Adrenal gland (tissue), 12 donors: ENCODE measurements around the gene FAM177B. TPM values are rescaled to one million over a fixed set of nuclear protein-coding genes. Genes with fewer than 3 reads are reported as not detected.

ENCODE experiments used
- DNase-seq, 7 donors: peaks; one replicate each; pipeline ENCODE4 v3.0.0-alpha.2; 2019 to 2020
- H3K27ac ChIP-seq, 5 donors: fragments of 200-600 bp; sonication (generic) in 4 of 5; 1 replicate in 3 of 5; 2 replicates in 2 of 5; pipeline versions ENCODE4 v1.5.1 to v1.8.0; 2016 to 2020; ENCODE audit warnings: mild to moderate bottlenecking in 1 of 5
- H3K27me3 ChIP-seq: fragments of 200-600 bp; 2 replicates; pipeline ENCODE4 v1.8.0; 2021
- H3K36me3 ChIP-seq, 2 donors: fragments of 200-600 bp; replicated peaks in 1 of 2; 1 replicate in 1 of 2; 2 replicates in 1 of 2; pipeline versions ENCODE4 v1.5.1 to v1.8.0; 2018 to 2022
- H3K4me1 ChIP-seq, 2 donors: fragments of 200-600 bp; replicated peaks in 1 of 2; 1 replicate in 1 of 2; 2 replicates in 1 of 2; pipeline versions ENCODE4 v1.5.1 to v1.8.0; 2018 to 2021
- H3K4me3 ChIP-seq, 4 donors: fragments of 200-600 bp; sonication (generic) in 3 of 4; one replicate each; pipeline ENCODE4 v1.5.1; 2016 to 2018
- H3K9me3 ChIP-seq, 3 donors: fragments of 200-600 bp; sonication (generic) in 1 of 3; replicated peaks in 1 of 3; 1 replicate in 2 of 3; 2 replicates in 1 of 3; pipeline versions ENCODE4 v1.5.1 to v1.8.0; 2016 to 2021
- POLR2A ChIP-seq, 2 donors: fragments of 450-650 bp; IDR thresholded peaks; one replicate each; pipeline ENCODE4 v1.6.1; 2017; ENCODE audit warnings: antibody characterized with exemption in 2 of 2, mild to moderate bottlenecking in 2 of 2, moderate library complexity in 1 of 2
- WGBS, 4 donors: extraction: QIAGEN DNeasy Blood & Tissue Kit in 2 of 4; methylation state at CpG; one replicate each; pipeline versions ENCODE4 v1.1.5 to v1.1.7; 2013 to 2017; 5-methylcytosine and 5-hydroxymethylcytosine counted together
- intact Hi-C, 2 donors: fragments of 100-400 bp; cut with DNase I; formaldehyde crosslinking; loops; one replicate each; pipeline versions ENCODE4 v1.14.1 to v1.15.0; 2022 to 2023
- polyA plus RNA-seq, 3 donors: library from polyadenylated mRNA; stranded (reverse); fragments of 200-250 nt in 2 of 3; fragments of 350-450 nt in 1 of 3; fragmentation: Illumina TruSeq in 1 of 3; extraction: RNeasy Lipid Tissue Mini Kit (QIAGEN cat#74804) in 1 of 3; gene quantifications; one replicate each; pipeline ENCODE4 v1.2.3, GENCODE V29; 2013 to 2014
- total RNA-seq, 9 donors: library from RNA; depleted of rRNA in 4 of 9; stranded (reverse); fragments of >200 nt in 4 of 9; fragments of 120-200 nt in 1 of 9; fragmentation: NEBNext Ultra II Directional in 1 of 9; extraction: Animal tissue kit (Norgen Biotek cat#: 25700) in 1 of 9; gene quantifications; one replicate each; pipeline versions ENCODE4 v1.1.0 to v1.2.4, GENCODE V29; 2013 to 2023
- TF ChIP-seq, protein P1 (sequence below), 6 experiments: fragments of 450-650 bp in 4 of 6; fragments of 200-600 bp in 2 of 6; sonication (generic) in 1 of 6; IDR thresholded peaks; 1 replicate in 5 of 6; 2 replicates in 1 of 6; pipeline versions ENCODE4 v1.5.1 to v1.8.0; 2016 to 2021; ENCODE audit warnings: antibody characterized with exemption in 6 of 6, mild to moderate bottlenecking in 2 of 6, moderate library complexity in 1 of 6
- donor health status: healthy with polysubstance abuse.
- donor health status: Bipolar disorder and iron deficiency.
- donor health status: DM: yes; HTN: yes; CAD: no.
- donor health status: DM: no; HTN: no; CAD: no.
- donor health status: DM: no; HTN: no; CAD: no.
- donor health status: DM: yes; HTN: yes; CAD: no.

Gene FAM177B
- total and polyA plus RNA-seq, 12 donors = 0.11 to 2.3 (median 1.5) TPM

DNA sequence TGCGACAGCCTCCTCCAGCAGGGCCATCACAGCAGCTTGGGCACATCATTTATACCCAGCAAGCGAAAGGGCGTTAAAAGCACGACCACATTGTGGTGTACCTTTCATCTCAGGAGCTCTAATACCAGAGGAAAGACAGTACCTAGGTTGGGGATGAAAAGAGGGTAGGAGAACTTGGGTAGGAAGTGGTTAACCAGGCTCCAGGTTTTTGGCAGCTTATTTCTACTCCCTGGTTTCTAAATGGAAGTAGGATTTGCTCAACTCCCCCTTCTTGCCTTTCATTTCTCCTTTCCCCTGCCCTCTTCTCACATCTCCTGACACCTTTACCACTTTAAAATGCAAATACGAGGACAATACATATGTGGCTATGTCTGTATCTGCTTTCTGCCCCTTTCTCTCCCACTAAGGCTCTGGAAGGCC lies 30.2 kb downstream of the FAM177B start:
- Histone ChIP-seq H3K27me3 (no peaks in the 10 kb centered on the region), H3K27ac (no peak overlapping the region), H3K36me3 (no peaks in the 10 kb centered on the region), H3K4me3 (no peak overlapping the region), H3K4me1 (no peaks in the 10 kb centered on the region), H3K9me3 (no peaks in the 10 kb centered on the region)
- no peak for TF ChIP-seq POLR2A (IDR thresholded peaks at IDR 0.05)
- TF ChIP-seq, protein P1, sequence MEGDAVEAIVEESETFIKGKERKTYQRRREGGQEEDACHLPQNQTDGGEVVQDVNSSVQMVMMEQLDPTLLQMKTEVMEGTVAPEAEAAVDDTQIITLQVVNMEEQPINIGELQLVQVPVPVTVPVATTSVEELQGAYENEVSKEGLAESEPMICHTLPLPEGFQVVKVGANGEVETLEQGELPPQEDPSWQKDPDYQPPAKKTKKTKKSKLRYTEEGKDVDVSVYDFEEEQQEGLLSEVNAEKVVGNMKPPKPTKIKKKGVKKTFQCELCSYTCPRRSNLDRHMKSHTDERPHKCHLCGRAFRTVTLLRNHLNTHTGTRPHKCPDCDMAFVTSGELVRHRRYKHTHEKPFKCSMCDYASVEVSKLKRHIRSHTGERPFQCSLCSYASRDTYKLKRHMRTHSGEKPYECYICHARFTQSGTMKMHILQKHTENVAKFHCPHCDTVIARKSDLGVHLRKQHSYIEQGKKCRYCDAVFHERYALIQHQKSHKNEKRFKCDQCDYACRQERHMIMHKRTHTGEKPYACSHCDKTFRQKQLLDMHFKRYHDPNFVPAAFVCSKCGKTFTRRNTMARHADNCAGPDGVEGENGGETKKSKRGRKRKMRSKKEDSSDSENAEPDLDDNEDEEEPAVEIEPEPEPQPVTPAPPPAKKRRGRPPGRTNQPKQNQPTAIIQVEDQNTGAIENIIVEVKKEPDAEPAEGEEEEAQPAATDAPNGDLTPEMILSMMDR (IDR thresholded peaks at IDR 0.05) = no peak
- no peak for DNase-seq
- WGBS, 4 donors = 77 to 87% (median 84%) methylated on average over 5 of the region's 5 CpGs
- intact Hi-C loops = no loop called here

DNA sequence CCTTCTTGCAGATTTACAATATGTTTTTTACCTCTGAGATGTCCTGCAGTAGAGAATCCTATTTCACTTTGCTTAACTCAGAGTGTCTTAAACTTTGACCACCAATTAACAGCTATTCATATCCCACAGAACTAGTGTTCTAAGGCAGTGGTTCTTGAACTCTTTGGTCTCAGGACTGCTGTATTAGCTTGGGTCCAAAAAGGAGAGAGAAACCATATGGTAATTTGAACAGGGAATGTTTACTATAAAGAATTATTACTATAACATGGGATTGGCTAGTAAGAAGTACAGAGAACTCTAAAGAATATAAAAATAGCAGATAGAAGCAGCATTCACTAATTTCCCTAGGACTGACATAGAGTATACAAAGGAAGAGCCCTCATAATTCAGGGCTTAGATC lies 31.6 kb downstream of the FAM177B start:
- TF ChIP-seq, protein P1 (IDR thresholded peaks at IDR 0.05) = no peak
- no peak overlapping the region for H3K4me3 ChIP-seq
- no peaks in the 10 kb centered on the region for H3K27me3 ChIP-seq
- H3K27ac ChIP-seq = no peak overlapping the region
- H3K9me3 ChIP-seq = no peaks in the 10 kb centered on the region
- H3K36me3 ChIP-seq = no peaks in the 10 kb centered on the region
- intact Hi-C loops = no loop called here
- H3K4me1 ChIP-seq = no peaks in the 10 kb centered on the region
- DNase-seq = no peak

DNA sequence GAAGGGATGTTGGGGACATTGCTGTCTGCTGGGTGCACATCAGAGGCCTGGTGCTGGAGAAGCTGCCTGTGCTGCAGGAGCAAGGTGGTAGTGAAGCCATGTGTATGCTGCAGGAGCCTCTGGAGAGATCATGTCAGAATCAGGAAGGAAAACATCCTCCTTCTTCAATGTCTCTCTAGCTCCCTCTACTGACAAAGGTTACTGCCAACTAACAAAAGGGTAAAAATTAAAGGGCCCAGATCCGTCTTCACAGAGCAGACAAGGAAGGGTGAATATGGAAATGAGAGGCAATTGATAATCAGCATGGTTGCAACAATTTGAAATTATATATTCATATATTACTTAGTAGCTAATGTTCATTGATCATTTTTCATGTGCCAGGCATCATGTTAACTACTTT lies 32.2 kb downstream of the FAM177B start:
- H3K4me3 ChIP-seq = no peak overlapping the region
- WGBS, 4 donors = 52 to 71% (median 64%) methylated on average over 1 of the region's 1 CpG
- no peaks in the 10 kb centered on the region for H3K4me1 ChIP-seq
- DNase-seq = no peak
- no peaks in the 10 kb centered on the region for H3K36me3 ChIP-seq
- no peaks in the 10 kb centered on the region for H3K9me3 ChIP-seq
- TF ChIP-seq, protein P1 (IDR thresholded peaks at IDR 0.05) = no peak
- TF ChIP-seq POLR2A (IDR thresholded peaks at IDR 0.05) = no peak
- intact Hi-C loops = no loop called here
- H3K27ac ChIP-seq = no peak overlapping the region
- H3K27me3 ChIP-seq = no peaks in the 10 kb centered on the region

DNA sequence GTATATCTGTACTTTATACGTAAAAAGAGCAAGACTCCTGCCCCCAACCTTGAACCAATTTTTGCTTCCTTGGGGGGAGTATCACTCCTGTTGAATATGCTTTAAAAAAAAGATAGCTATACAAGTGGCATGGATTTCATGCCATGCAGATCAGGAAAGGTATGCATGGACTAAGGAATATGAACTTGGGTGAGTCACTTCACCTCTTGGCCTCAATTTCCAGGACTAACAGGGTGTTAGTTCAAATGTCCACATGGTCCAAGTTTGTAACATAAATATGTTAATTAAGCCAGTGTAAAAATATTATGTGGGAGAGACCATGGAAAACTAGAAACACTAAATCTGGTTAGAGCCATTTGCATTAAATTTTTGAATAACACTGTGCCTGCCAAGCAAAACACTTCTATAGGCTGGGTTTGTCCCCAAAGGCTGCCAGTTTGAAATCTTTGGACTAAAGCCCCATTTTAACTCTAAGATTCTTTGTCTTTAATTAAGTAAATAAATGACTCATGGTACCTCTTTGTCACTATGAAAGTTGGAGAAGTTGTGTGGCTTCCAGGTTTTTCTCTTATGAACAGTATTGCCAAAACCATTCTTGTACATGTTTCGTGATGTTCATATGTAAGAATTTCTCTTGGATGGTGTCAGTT lies 33.1 kb downstream of the FAM177B start:
- intact Hi-C loops = no loop called here
- 65 to 81% (median 67%) methylated on average over 2 of the region's 2 CpGs for WGBS, 4 donors

More for the DNA sequence above, 33.1 kb downstream of the FAM177B start:
- Histone ChIP-seq H3K36me3 (no peaks in the 10 kb centered on the region), H3K4me1 (no peaks in the 10 kb centered on the region), H3K27ac (no peak overlapping the region), H3K4me3 (no peak overlapping the region), H3K27me3 (no peaks in the 10 kb centered on the region), H3K9me3 (no peaks in the 10 kb centered on the region)
- no peak for DNase-seq
- no peak for TF ChIP-seq POLR2A (IDR thresholded peaks at IDR 0.05)
- TF ChIP-seq, protein P1 (IDR thresholded peaks at IDR 0.05) = no peak
